Measurements from ENCODE around the gene HTRA3. TPM values are rescaled to one million over a fixed set of nuclear protein-coding genes. Genes with fewer than 3 reads are reported as not detected.

The HTRA3 gene
- total and polyA plus RNA-seq, 2 of the 4 experiments (the other 2 are of a cell fraction) = 1.3 to 9.5 TPM

- no peak for TF ChIP-seq NFE2L2 (IDR thresholded peaks at IDR 0.05; ENCODE audit: low read depth, low read length)
- no peak for TF ChIP-seq RAD21 (IDR thresholded peaks at IDR 0.05; ENCODE audit: low read length)
- TF ChIP-seq RFX5 (IDR thresholded peaks at IDR 0.05; ENCODE audit: low read depth, low read length) = no peak
- no peak for TF ChIP-seq MAFK (IDR thresholded peaks at IDR 0.05; ENCODE audit: low read depth, low read length)
- TF ChIP-seq, protein P1, sequence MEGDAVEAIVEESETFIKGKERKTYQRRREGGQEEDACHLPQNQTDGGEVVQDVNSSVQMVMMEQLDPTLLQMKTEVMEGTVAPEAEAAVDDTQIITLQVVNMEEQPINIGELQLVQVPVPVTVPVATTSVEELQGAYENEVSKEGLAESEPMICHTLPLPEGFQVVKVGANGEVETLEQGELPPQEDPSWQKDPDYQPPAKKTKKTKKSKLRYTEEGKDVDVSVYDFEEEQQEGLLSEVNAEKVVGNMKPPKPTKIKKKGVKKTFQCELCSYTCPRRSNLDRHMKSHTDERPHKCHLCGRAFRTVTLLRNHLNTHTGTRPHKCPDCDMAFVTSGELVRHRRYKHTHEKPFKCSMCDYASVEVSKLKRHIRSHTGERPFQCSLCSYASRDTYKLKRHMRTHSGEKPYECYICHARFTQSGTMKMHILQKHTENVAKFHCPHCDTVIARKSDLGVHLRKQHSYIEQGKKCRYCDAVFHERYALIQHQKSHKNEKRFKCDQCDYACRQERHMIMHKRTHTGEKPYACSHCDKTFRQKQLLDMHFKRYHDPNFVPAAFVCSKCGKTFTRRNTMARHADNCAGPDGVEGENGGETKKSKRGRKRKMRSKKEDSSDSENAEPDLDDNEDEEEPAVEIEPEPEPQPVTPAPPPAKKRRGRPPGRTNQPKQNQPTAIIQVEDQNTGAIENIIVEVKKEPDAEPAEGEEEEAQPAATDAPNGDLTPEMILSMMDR (conservative IDR thresholded peaks at IDR 0.05; ENCODE audit: low read depth, low read length) = no peak
- TF ChIP-seq CEBPB (IDR thresholded peaks at IDR 0.05; ENCODE audit: low read depth, low read length) = no peak
- TF ChIP-seq MXI1 (IDR thresholded peaks at IDR 0.05; ENCODE audit: borderline replicate concordance, low read depth, low read length) = no peak
- TF ChIP-seq POLR2A (IDR thresholded peaks at IDR 0.05; ENCODE audit: low read depth, low read length) = no peak
- no peak for TF ChIP-seq CHD1 (IDR thresholded peaks at IDR 0.05; ENCODE audit: low read depth, low read length)
- TF ChIP-seq SMC3 (IDR thresholded peaks at IDR 0.05; ENCODE audit: low read depth, low read length) = no peak
- no peak for TF ChIP-seq USF2 (IDR thresholded peaks at IDR 0.05; ENCODE audit: low read depth, low read length)
- TF ChIP-seq BHLHE40 (IDR thresholded peaks at IDR 0.05; ENCODE audit: low read depth, low read length) = no peak
- TF ChIP-seq RCOR1 (IDR thresholded peaks at IDR 0.05; ENCODE audit: insufficient replicate concordance, low read length) = no peak
- TF ChIP-seq FOS (IDR thresholded peaks at IDR 0.05; ENCODE audit: low read depth, low read length) = no peak
- TF ChIP-seq ELK1 (IDR thresholded peaks at IDR 0.05; ENCODE audit: borderline replicate concordance, low read depth, low read length) = no peak
- H2AK5ac ChIP-seq (ENCODE audit: low read depth, low read length) = no peak overlapping the region
- no peak overlapping the region for H4K8ac ChIP-seq (ENCODE audit: low read depth in 2 of 2, low read length in 2 of 2)
- no peak overlapping the region for H2AK9ac ChIP-seq (replicated peaks; ENCODE audit: low read depth, low read length, poor library complexity)
- intact Hi-C loops (cut with micrococcal nuclease) (no loop called here), in situ Hi-C loops (cut with MboI; ENCODE audit: low sequenced_read_pairs) (no loop called here), dilution Hi-C loops (cut with HindIII; ENCODE audit: low sequenced_read_pairs, unreplicated experiment) (no loop called here)
- no peaks in the 10 kb centered on the region for H3K79me1 ChIP-seq (ENCODE audit: low read depth in 1 of 2, low read length in 2 of 2)
- H3K27me3 ChIP-seq (ENCODE audit: control insufficient read depth, insufficient read depth, low read length) = no peaks in the 10 kb centered on the region
- H2BK5ac ChIP-seq (ENCODE audit: low read depth, low read length, poor library complexity, severe bottlenecking) = no peak overlapping the region
- ATAC-seq (ENCODE audit: low read depth) (no peak), DNase-seq (no peak)
- H3K14ac ChIP-seq (replicated peaks; ENCODE audit: low read depth, low read length) = no peak overlapping the region
- no peak overlapping the region for H3K27ac ChIP-seq (ENCODE audit: insufficient read depth, low read length)
- no peak overlapping the region for H3K4me3 ChIP-seq (ENCODE audit: insufficient read depth, low read depth, low read length)
- no peak overlapping the region for H3K4ac ChIP-seq (ENCODE audit: low read depth, low read length)
- no peak overlapping the region for H3K18ac ChIP-seq (ENCODE audit: low read depth, low read length)
- 0 out of 2 replicates have a peak, but pooled peaks cover 3% of the 10 kb centered on the region for H3K9me1 ChIP-seq (ENCODE audit: insufficient read depth, low read length)
- H4K5ac ChIP-seq (ENCODE audit: low read depth, low read length) = no peak overlapping the region
- H3K56ac ChIP-seq (ENCODE audit: extremely low read depth, insufficient read depth, low read length) = no peak overlapping the region
- H2BK15ac ChIP-seq (ENCODE audit: low read depth, low read length) = no peak overlapping the region
- no peak overlapping the region for H3K9ac ChIP-seq (ENCODE audit: low read depth, low read length)
- H2BK20ac ChIP-seq (ENCODE audit: low read depth, low read length) = no peak overlapping the region
- no peak overlapping the region for H3K23ac ChIP-seq (ENCODE audit: low read depth, low read length)
- H4K91ac ChIP-seq (ENCODE audit: insufficient read depth, low read depth, low read length) = no peak overlapping the region
- no peaks in the 10 kb centered on the region; the same call in 1 of the 2 replicates for H4K20me1 ChIP-seq (ENCODE audit: insufficient read depth, low read length)
- CTCF ChIA-PET = interaction anchor here (1.4 kb wide), 1 partner anchor 58 kb away, joined by 5 read pairs; no protein-coding TSS in a partner anchor
- H2AFZ ChIP-seq (replicated peaks; ENCODE audit: low read length, poor library complexity) = no peak overlapping the region
- H3K4me2 ChIP-seq (ENCODE audit: low read depth, low read length) = no peak overlapping the region
- H3K4me1 ChIP-seq (ENCODE audit: control insufficient read depth, insufficient read depth, low read length) = no peaks in the 10 kb centered on the region
- BruUV-seq (replicated peaks) = no TSS peak
- POLR2A ChIA-PET (ENCODE audit: unreplicated experiment) = no interaction called here
- H2BK120ac ChIP-seq (ENCODE audit: low read depth, low read length) = no peak overlapping the region
- WGBS, 2 experiments (ENCODE audit: extremely low coverage in 2 of 2, insufficient read length in 1 of 2) = 94% methylated on average over 6 of the region's 13 CpGs; no CpG with 5 or more reads in 1 of the 2 experiments
- H3K36me3 ChIP-seq (ENCODE audit: control insufficient read depth, insufficient read depth, low read length) = no peaks in the 10 kb centered on the region
- H3K9me3 ChIP-seq (ENCODE audit: control insufficient read depth, insufficient read depth, low read length) = no peaks in the 10 kb centered on the region
Observed at GRCh38 chr4:8235224-8235623, 34.3 kb upstream of the HTRA3 start.

All from IMR-90 (cell line).